ENCODE results near the gene TKT.

Gene TKT

DNA sequence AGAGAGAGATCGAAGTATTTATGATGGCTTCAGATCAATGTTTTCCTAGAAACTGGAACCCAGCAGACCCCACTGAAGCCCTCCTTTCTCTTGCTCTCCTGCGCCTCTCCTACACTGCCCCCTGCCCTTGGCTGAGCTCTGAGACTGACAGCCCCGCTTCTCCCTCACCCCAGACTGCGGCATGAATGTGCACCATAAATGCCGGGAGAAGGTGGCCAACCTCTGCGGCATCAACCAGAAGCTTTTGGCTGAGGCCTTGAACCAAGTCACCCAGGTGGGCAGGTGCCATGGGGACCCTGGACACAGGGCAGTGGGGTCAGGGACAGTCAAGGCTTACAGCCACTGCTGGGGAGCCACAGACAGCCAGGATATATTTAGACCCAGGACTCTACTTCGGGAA lies 71.1 kb downstream of the TKT start:
- peaks cover 3 to 8% of the 10 kb centered on the region in 2 donors for H3K4me1 ChIP-seq (ENCODE audit: control insufficient read depth in 2 of 2, insufficient read depth in 1 of 2, low read depth in 1 of 2, low read length in 2 of 2)
- WGBS, 2 donors (ENCODE audit: extremely low coverage in 2 of 2, insufficient read length in 2 of 2, insufficient replicate concordance in 1 of 2) = no CpG with 5 or more reads among the region's 7 CpGs

DNA sequence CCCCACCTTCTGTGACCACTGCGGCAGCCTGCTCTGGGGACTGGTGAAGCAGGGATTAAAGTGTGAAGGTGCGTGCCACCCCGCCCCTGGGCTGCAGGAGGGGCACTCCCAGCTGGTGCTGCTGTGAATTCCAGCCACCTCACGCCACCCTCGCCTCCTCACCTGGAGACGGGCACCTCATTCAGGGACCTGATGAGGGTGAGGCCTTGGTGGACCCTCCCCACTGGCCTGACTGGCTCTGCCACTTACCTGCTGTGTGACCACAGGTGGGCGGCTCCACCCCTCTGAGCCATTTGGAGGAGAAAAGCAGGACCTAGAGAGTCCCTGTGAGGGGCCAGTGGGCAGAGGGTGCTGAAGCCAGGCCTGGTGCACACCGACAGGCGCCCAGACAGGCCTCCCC lies 72.3 kb downstream of the TKT start:
- Histone ChIP-seq H3K23ac (ENCODE audit: low read depth, low read length, poor library complexity) (peak overlapping the region; percentile 70), H3K4ac (ENCODE audit: low read length) (no peak overlapping the region), H2BK12ac (ENCODE audit: low read length) (no peak overlapping the region), H3K27me3 (ENCODE audit: control insufficient read depth in 3 of 3, insufficient read depth in 3 of 3, low read depth in 1 of 3, low read length in 3 of 3) (peaks cover 0 to 6% (median 0%) of the 10 kb centered on the region in 3 experiments), H4K91ac (ENCODE audit: low read depth, low read length, poor library complexity) (peak overlapping the region; percentile 98), H3K27ac (replicated peaks; ENCODE audit: low read length) (no peak overlapping the region), H3K79me1 (ENCODE audit: low read depth, low read length) (peaks cover 2% of the 10 kb centered on the region), H4K8ac (ENCODE audit: low read depth, low read length) (no peak overlapping the region), H3K9ac (ENCODE audit: low read depth, low read length, poor library complexity) (peak overlapping the region; percentile 46), H3K4me2 (ENCODE audit: insufficient read depth, low read length, poor library complexity, severe bottlenecking) (no peak overlapping the region), H3K4me3 (ENCODE audit: low read length in 2 of 2) (no peak overlapping the region), H2BK120ac (ENCODE audit: low read depth, low read length) (no peak overlapping the region), H2BK5ac (ENCODE audit: low read length) (no peak overlapping the region), H3K4me1 (ENCODE audit: control insufficient read depth in 2 of 2, insufficient read depth in 1 of 2, low read depth in 1 of 2, low read length in 2 of 2) (peaks cover 3 to 8% of the 10 kb centered on the region in 2 donors), H2AFZ (ENCODE audit: low read length) (no peak overlapping the region), H2BK15ac (ENCODE audit: low read length) (no peak overlapping the region), H3K14ac (ENCODE audit: low read length) (no peak overlapping the region), H3K9me3 (replicated peaks in 1 of 2; ENCODE audit: control insufficient read depth in 2 of 2, insufficient read depth in 1 of 2, low read depth in 1 of 2, low read length in 2 of 2) (peaks cover 0 to 2% of the 10 kb centered on the region in 2 donors), H3K18ac (ENCODE audit: low read length) (peak overlapping the region; percentile 5), H2AK5ac (ENCODE audit: low read depth, low read length) (peak overlapping the region; percentile 1), H3K36me3 (replicated peaks in 1 of 2; ENCODE audit: control insufficient read depth in 2 of 2, insufficient read depth in 2 of 2, low read length in 2 of 2) (peaks cover 0 to 15% of the 10 kb centered on the region in 2 donors)
- no CpG with 5 or more reads among the region's 9 CpGs for WGBS, 2 donors (ENCODE audit: extremely low coverage in 2 of 2, insufficient read length in 2 of 2, insufficient replicate concordance in 1 of 2)
- DNase-seq (ENCODE audit: low spot score) = no peak

More for the DNA sequence above, 71.1 kb downstream of the TKT start:
- Histone ChIP-seq H3K79me1 (ENCODE audit: low read depth, low read length) (peaks cover 2% of the 10 kb centered on the region), H3K9ac (ENCODE audit: low read depth, low read length, poor library complexity) (no peak overlapping the region), H4K91ac (ENCODE audit: low read depth, low read length, poor library complexity) (no peak overlapping the region), H2BK15ac (ENCODE audit: low read length) (no peak overlapping the region), H3K9me3 (replicated peaks in 1 of 2; ENCODE audit: control insufficient read depth in 2 of 2, insufficient read depth in 1 of 2, low read depth in 1 of 2, low read length in 2 of 2) (no peaks in the 10 kb centered on the region), H2BK120ac (ENCODE audit: low read depth, low read length) (no peak overlapping the region), H3K36me3 (replicated peaks in 1 of 2; ENCODE audit: control insufficient read depth in 2 of 2, insufficient read depth in 2 of 2, low read length in 2 of 2) (peaks cover 0 to 11% of the 10 kb centered on the region in 2 donors), H3K27ac (replicated peaks; ENCODE audit: low read length) (no peak overlapping the region), H3K4ac (ENCODE audit: low read length) (no peak overlapping the region), H2BK12ac (ENCODE audit: low read length) (no peak overlapping the region), H2AK5ac (ENCODE audit: low read depth, low read length) (peak overlapping the region; percentile 61), H3K14ac (ENCODE audit: low read length) (no peak overlapping the region), H3K23ac (ENCODE audit: low read depth, low read length, poor library complexity) (no peak overlapping the region), H3K18ac (ENCODE audit: low read length) (no peak overlapping the region), H2BK5ac (ENCODE audit: low read length) (no peak overlapping the region), H4K8ac (ENCODE audit: low read depth, low read length) (no peak overlapping the region), H2AFZ (ENCODE audit: low read length) (no peak overlapping the region), H3K27me3 (ENCODE audit: control insufficient read depth in 3 of 3, insufficient read depth in 3 of 3, low read depth in 1 of 3, low read length in 3 of 3) (peaks cover 0 to 8% (median 0%) of the 10 kb centered on the region in 3 experiments), H3K4me2 (ENCODE audit: insufficient read depth, low read length, poor library complexity, severe bottlenecking) (no peak overlapping the region), H3K4me3 (ENCODE audit: low read length in 2 of 2) (no peak overlapping the region)
- no peak for DNase-seq (ENCODE audit: low spot score)

DNA sequence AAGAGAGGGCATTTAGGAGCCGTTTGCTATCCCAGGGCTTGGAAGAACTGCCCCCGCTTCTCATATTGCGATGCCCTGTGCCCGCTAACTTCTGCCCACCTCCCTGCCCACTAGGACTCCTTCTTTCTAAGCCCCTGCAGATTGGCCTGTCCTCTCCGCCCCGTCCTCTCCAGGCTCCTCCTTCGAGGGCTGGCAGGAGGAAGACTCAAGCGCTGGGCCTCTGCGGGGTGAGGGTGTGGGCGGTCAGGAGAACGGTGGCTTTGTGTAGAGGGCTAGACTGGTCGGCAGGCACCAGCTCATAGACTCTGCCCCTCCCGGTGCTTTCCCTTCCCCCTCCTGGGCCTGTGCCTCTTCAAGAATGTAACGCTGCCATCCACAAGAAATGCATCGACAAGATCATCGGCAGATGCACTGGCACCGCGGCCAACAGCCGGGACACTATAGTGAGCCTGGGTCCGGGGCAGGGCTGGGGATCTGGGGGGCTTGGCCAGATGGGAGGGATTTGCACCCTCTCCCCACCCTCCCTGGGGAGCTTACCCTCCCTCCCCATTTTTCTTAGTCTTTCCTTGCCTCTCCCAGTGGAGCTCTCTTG lies 73.0 kb downstream of the TKT start:
- H3K79me1 ChIP-seq (ENCODE audit: low read depth, low read length) = peaks cover 2% of the 10 kb centered on the region
- no CpG with 5 or more reads among the region's 20 CpGs for WGBS, 2 donors (ENCODE audit: extremely low coverage in 2 of 2, insufficient read length in 2 of 2, insufficient replicate concordance in 1 of 2)
- H3K9ac ChIP-seq (ENCODE audit: low read depth, low read length, poor library complexity) = peak overlapping the region; percentile 72
- no peak overlapping the region for H2BK12ac ChIP-seq (ENCODE audit: low read length)
- peak overlapping the region; percentile 72 for H2AFZ ChIP-seq (ENCODE audit: low read length)
- H3K36me3 ChIP-seq (replicated peaks in 1 of 2; ENCODE audit: control insufficient read depth in 2 of 2, insufficient read depth in 2 of 2, low read length in 2 of 2) = peaks cover 0 to 15% of the 10 kb centered on the region in 2 donors
- H3K27me3 ChIP-seq (ENCODE audit: control insufficient read depth in 3 of 3, insufficient read depth in 3 of 3, low read depth in 1 of 3, low read length in 3 of 3) = peaks cover 0 to 6% (median 0%) of the 10 kb centered on the region in 3 experiments
- no peak overlapping the region for H3K14ac ChIP-seq (ENCODE audit: low read length)
- H2AK5ac ChIP-seq (ENCODE audit: low read depth, low read length) = no peak overlapping the region
- no peak overlapping the region for H3K4ac ChIP-seq (ENCODE audit: low read length)
- no peak overlapping the region for H2BK15ac ChIP-seq (ENCODE audit: low read length)
- H3K4me2 ChIP-seq (ENCODE audit: insufficient read depth, low read length, poor library complexity, severe bottlenecking) = no peak overlapping the region
- no peak overlapping the region for H3K23ac ChIP-seq (ENCODE audit: low read depth, low read length, poor library complexity)
- peaks cover 0 to 2% of the 10 kb centered on the region in 2 donors for H3K9me3 ChIP-seq (replicated peaks in 1 of 2; ENCODE audit: control insufficient read depth in 2 of 2, insufficient read depth in 1 of 2, low read depth in 1 of 2, low read length in 2 of 2)
- H4K91ac ChIP-seq (ENCODE audit: low read depth, low read length, poor library complexity) = peak overlapping the region; percentile 64
- H3K18ac ChIP-seq (ENCODE audit: low read length) = peak overlapping the region; percentile 78
- H2BK120ac ChIP-seq (ENCODE audit: low read depth, low read length) = no peak overlapping the region
- DNase-seq (ENCODE audit: low spot score) = no peak
- peak overlapping the region; percentile 29 for H2BK5ac ChIP-seq (ENCODE audit: low read length)
- peaks cover 3 to 8% of the 10 kb centered on the region in 2 donors for H3K4me1 ChIP-seq (ENCODE audit: control insufficient read depth in 2 of 2, insufficient read depth in 1 of 2, low read depth in 1 of 2, low read length in 2 of 2)
- no peak overlapping the region for H4K8ac ChIP-seq (ENCODE audit: low read depth, low read length)
- no peak overlapping the region for H3K4me3 ChIP-seq (ENCODE audit: low read length in 2 of 2)
- no peak overlapping the region for H3K27ac ChIP-seq (replicated peaks; ENCODE audit: low read length)

- no peak overlapping the region for H4K8ac ChIP-seq (ENCODE audit: low read depth, low read length)
- H3K23ac ChIP-seq (ENCODE audit: low read depth, low read length, poor library complexity) = no peak overlapping the region
- no peak overlapping the region for H3K18ac ChIP-seq (ENCODE audit: low read length)
- no peak overlapping the region for H2BK120ac ChIP-seq (ENCODE audit: low read depth, low read length)
- H4K91ac ChIP-seq (ENCODE audit: low read depth, low read length, poor library complexity) = peak overlapping the region; percentile 40
- H2BK12ac ChIP-seq (ENCODE audit: low read length) = no peak overlapping the region
- no peak overlapping the region for H2BK15ac ChIP-seq (ENCODE audit: low read length)
- H3K27ac ChIP-seq (replicated peaks; ENCODE audit: low read length) = no peak overlapping the region
- WGBS, 2 donors (ENCODE audit: extremely low coverage in 2 of 2, insufficient read length in 2 of 2, insufficient replicate concordance in 1 of 2) = no CpG with 5 or more reads among the region's 11 CpGs
- H2AK5ac ChIP-seq (ENCODE audit: low read depth, low read length) = peak overlapping the region; percentile 56
- peaks cover 2% of the 10 kb centered on the region for H3K79me1 ChIP-seq (ENCODE audit: low read depth, low read length)
- H3K36me3 ChIP-seq (replicated peaks in 1 of 2; ENCODE audit: control insufficient read depth in 2 of 2, insufficient read depth in 2 of 2, low read length in 2 of 2) = peaks cover 0 to 15% of the 10 kb centered on the region in 2 donors
- H3K9me3 ChIP-seq (replicated peaks in 1 of 2; ENCODE audit: control insufficient read depth in 2 of 2, insufficient read depth in 1 of 2, low read depth in 1 of 2, low read length in 2 of 2) = peaks cover 0 to 2% of the 10 kb centered on the region in 2 donors
- no peak overlapping the region for H3K9ac ChIP-seq (ENCODE audit: low read depth, low read length, poor library complexity)
- H3K4me2 ChIP-seq (ENCODE audit: insufficient read depth, low read length, poor library complexity, severe bottlenecking) = no peak overlapping the region
- H3K4ac ChIP-seq (ENCODE audit: low read length) = no peak overlapping the region
- no peak overlapping the region for H2AFZ ChIP-seq (ENCODE audit: low read length)
- H3K27me3 ChIP-seq (ENCODE audit: control insufficient read depth in 3 of 3, insufficient read depth in 3 of 3, low read depth in 1 of 3, low read length in 3 of 3) = peaks cover 0 to 9% (median 0%) of the 10 kb centered on the region in 3 experiments
- H3K4me3 ChIP-seq (ENCODE audit: low read length in 2 of 2) = peak overlapping the region in 1 of 2 donors; percentile 40
- no peak for DNase-seq (ENCODE audit: low spot score)
- no peak overlapping the region for H2BK5ac ChIP-seq (ENCODE audit: low read length)
- H3K14ac ChIP-seq (ENCODE audit: low read length) = no peak overlapping the region
- H3K4me1 ChIP-seq (ENCODE audit: control insufficient read depth in 2 of 2, insufficient read depth in 1 of 2, low read depth in 1 of 2, low read length in 2 of 2) = peaks cover 3 to 8% of the 10 kb centered on the region in 2 donors
Measured at GRCh38 chr3:53181528-53181927, 74.3 kb downstream of the TKT start.
